Gastrocnemius medialis (tissue), 4 donors: ENCODE data around the gene SLC8B1. TPM values are rescaled to one million over a fixed set of nuclear protein-coding genes. Genes with fewer than 3 reads are reported as not detected.

Source experiments
- ATAC-seq, 2 donors: fragments of 150-250 bp; one replicate each; pipeline ENCODE4 v1.9.1; 2016
- DNase-seq, 2 donors: peaks; one replicate each; pipeline ENCODE4 v3.0.0-alpha.2; 2019
- H3K27ac ChIP-seq, 4 donors: fragments of 200-600 bp; sonication (generic); 1 replicate in 1 of 4; 2 replicates in 3 of 4; pipeline ENCODE4 v1.5.1; 2016 to 2018; ENCODE audit warnings: mild to moderate bottlenecking in 2 of 4, moderate library complexity in 1 of 4
- H3K27me3 ChIP-seq, 3 donors: fragments of 200-600 bp; sonication (generic) in 2 of 3; 1 replicate in 1 of 3; 2 replicates in 2 of 3; pipeline versions ENCODE4 v1.5.1 to v1.6.0; 2016 to 2019; ENCODE audit warnings: mild to moderate bottlenecking in 1 of 3, moderate library complexity in 1 of 3
- H3K36me3 ChIP-seq, 2 donors: fragments of 200-600 bp; sonication (generic) in 1 of 2; one replicate each; pipeline ENCODE4 v1.5.1; 2017 to 2018
- H3K4me1 ChIP-seq, 2 donors: fragments of 200-600 bp; sonication (generic) in 1 of 2; one replicate each; pipeline ENCODE4 v1.5.1; 2016 to 2017; ENCODE audit warnings: mild to moderate bottlenecking in 2 of 2
- H3K4me3 ChIP-seq, 4 donors: fragments of 200-600 bp; sonication (generic) in 3 of 4; 1 replicate in 1 of 4; 2 replicates in 3 of 4; pipeline ENCODE4 v1.5.1; 2016 to 2019; ENCODE audit warnings: mild to moderate bottlenecking in 2 of 4
- H3K9me3 ChIP-seq, 3 donors: fragments of 200-600 bp; sonication (generic) in 2 of 3; 1 replicate in 1 of 3; 2 replicates in 2 of 3; pipeline ENCODE4 v1.5.1; 2016 to 2019
- CTCF ChIP-seq, 5 experiments: fragments of 450-650 bp in 3 of 5; fragments of 200-600 bp in 2 of 5; sonication (generic) in 2 of 5; IDR thresholded peaks in 4 of 5; conservative IDR thresholded peaks in 1 of 5; 1 replicate in 4 of 5; 2 replicates in 1 of 5; pipeline ENCODE4 v1.5.1; 2016 to 2019; ENCODE audit warnings: antibody characterized with exemption in 5 of 5, mild to moderate bottlenecking in 3 of 5, moderate library complexity in 3 of 5
- POLR2A ChIP-seq, 2 donors: fragments of 450-650 bp; IDR thresholded peaks; one replicate each; pipeline ENCODE4 v1.6.1; 2017; ENCODE audit warnings: antibody characterized with exemption in 2 of 2, mild to moderate bottlenecking in 2 of 2, moderate library complexity in 2 of 2
- in situ Hi-C, 4 donors: fragments of 200-750 bp; cut with MboI; loops; one replicate each; pipeline versions ENCODE4 v1.15.0 to v1.8.0; 2017; ENCODE audit warnings: low sequenced_read_pairs in 4 of 4
- intact Hi-C: fragments of 100-400 bp; cut with DNase I; formaldehyde crosslinking; loops from one replicate; pipeline ENCODE4 v1.15.1; 2023; ENCODE audit warnings: low total_unique reads
- total RNA-seq, 4 donors: library from RNA; depleted of rRNA; stranded (reverse); fragments of >200 nt; gene quantifications; one replicate each; pipeline versions ENCODE4 v1.1.0 to v1.2.3, GENCODE V29; 2016

SLC8B1 gene
- total RNA-seq, 4 donors from 2014 or later, result 8.2 to 21.2 (median 14.5) TPM

GRCh38 chr12:113317122-113317521 is 17.8 kb downstream of the SLC8B1 start:
- intact Hi-C loops (no loop called here), in situ Hi-C loops (loop anchor here in 3 of 4 donors (10.0 to 25.0 kb wide), 3 partner anchors 108 to 130 kb away; partner anchors contain the start of genes DDX54 (in 1 of the 3), RITA1 (in 1 of the 3) and SDSL (in 1 of the 3))
- TF ChIP-seq POLR2A (IDR thresholded peaks at IDR 0.05) (no peak), CTCF (IDR thresholded peaks at IDR 0.05 in 4 of 5, conservative IDR thresholded peaks at IDR 0.05 in 1 of 5) (no peak)
- ATAC-seq, result no peak
- no peak for DNase-seq
- no peaks in the 10 kb centered on the region for H3K9me3 ChIP-seq
- H3K27ac ChIP-seq, result no peak overlapping the region
- no peaks in the 10 kb centered on the region for H3K27me3 ChIP-seq
- H3K36me3 ChIP-seq, result peaks cover 0 to 60% of the 10 kb centered on the region in 2 donors
- H3K4me1 ChIP-seq, result no peaks in the 10 kb centered on the region
- no peak overlapping the region for H3K4me3 ChIP-seq

GRCh38 chr12:113316155-113316554 is 18.8 kb downstream of the SLC8B1 start:
- ATAC-seq (no peak), DNase-seq (no peak)
- Histone ChIP-seq H3K4me3 (no peak overlapping the region), H3K36me3 (peaks cover 0 to 59% of the 10 kb centered on the region in 2 donors), H3K9me3 (no peaks in the 10 kb centered on the region), H3K27ac (no peak overlapping the region), H3K4me1 (no peaks in the 10 kb centered on the region), H3K27me3 (no peaks in the 10 kb centered on the region)
- no peak for TF ChIP-seq POLR2A (IDR thresholded peaks at IDR 0.05)
- no peak for TF ChIP-seq CTCF (IDR thresholded peaks at IDR 0.05 in 4 of 5, conservative IDR thresholded peaks at IDR 0.05 in 1 of 5)
- in situ Hi-C loops (loop anchor here in 3 of 4 donors (10.0 to 25.0 kb wide), 3 partner anchors 109 to 129 kb away; partner anchors contain the start of genes DDX54 (in 1 of the 3), RITA1 (in 1 of the 3) and SDSL (in 1 of the 3)), intact Hi-C loops (no loop called here)

DNA sequence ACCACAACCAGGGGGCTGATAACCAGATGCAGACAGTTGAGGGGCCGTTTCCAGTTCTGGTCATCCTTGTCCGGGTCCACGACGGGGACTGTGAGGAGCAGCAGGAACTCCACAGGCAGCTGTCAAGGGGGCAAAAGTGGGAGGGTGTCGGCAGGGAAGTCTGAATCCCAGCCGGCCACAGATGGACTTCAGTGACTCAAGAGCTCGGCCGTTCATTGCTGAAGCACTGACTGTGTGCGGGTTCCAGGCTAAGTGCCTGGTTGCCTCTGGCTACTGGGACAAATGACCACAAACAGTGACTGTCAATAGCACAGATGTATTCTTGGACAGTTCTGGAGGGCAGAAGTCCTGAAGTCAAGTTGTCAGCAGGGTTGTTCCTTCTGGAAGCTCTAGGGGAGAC is 19.6 kb downstream of the SLC8B1 start:
- Histone ChIP-seq H3K4me3 (no peak overlapping the region), H3K36me3 (peaks cover 0 to 52% of the 10 kb centered on the region in 2 donors), H3K27me3 (no peaks in the 10 kb centered on the region), H3K27ac (peak overlapping the region in 1 of 4 donors; percentile 46), H3K9me3 (no peaks in the 10 kb centered on the region), H3K4me1 (no peaks in the 10 kb centered on the region)
- ATAC-seq (no peak), DNase-seq (no peak)
- intact Hi-C loops (no loop called here), in situ Hi-C loops (loop anchor here in 3 of 4 donors (10.0 to 25.0 kb wide), 3 partner anchors 109 to 128 kb away; partner anchors contain the start of genes DDX54 (in 1 of the 3), RITA1 (in 1 of the 3) and SDSL (in 1 of the 3))
- TF ChIP-seq POLR2A (IDR thresholded peaks at IDR 0.05), result no peak
- TF ChIP-seq CTCF (IDR thresholded peaks at IDR 0.05 in 4 of 5, conservative IDR thresholded peaks at IDR 0.05 in 1 of 5), result no peak

DNA sequence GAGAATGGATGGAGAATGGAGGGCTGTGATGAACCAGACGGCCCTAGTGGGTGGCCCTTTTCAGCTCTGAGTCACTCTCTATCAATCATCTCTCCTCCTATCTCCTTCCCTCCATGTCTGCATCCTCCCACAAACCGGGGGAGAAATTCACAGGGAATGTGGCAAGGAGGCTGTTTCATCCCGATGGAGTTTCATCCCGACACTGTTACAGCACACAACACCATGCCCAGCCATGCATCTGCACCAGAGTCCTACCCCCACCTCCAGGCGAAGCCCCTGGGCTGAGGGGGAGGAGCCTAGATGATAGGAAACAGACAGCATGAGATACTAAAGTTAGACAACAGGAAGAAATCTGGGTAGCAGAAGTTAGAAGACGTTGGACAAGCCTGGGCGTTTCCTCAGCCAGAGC is 20.8 kb downstream of the SLC8B1 start:
- DNase-seq (no peak), ATAC-seq (no peak)
- Histone ChIP-seq H3K4me1 (no peaks in the 10 kb centered on the region), H3K9me3 (no peaks in the 10 kb centered on the region), H3K27me3 (no peaks in the 10 kb centered on the region), H3K27ac (no peak overlapping the region), H3K4me3 (no peak overlapping the region), H3K36me3 (peaks cover 0 to 50% of the 10 kb centered on the region in 2 donors)
- in situ Hi-C loops (loop anchor here in 3 of 4 donors (10.0 to 25.0 kb wide), 3 partner anchors 111 to 127 kb away; partner anchors contain the start of genes DDX54 (in 1 of the 3), RITA1 (in 1 of the 3) and SDSL (in 1 of the 3)), intact Hi-C loops (loop anchor here (5.0 kb wide), 1 partner anchor 598 kb away; no protein-coding TSS in a partner anchor)
- TF ChIP-seq CTCF (IDR thresholded peaks at IDR 0.05 in 4 of 5, conservative IDR thresholded peaks at IDR 0.05 in 1 of 5) (no peak), POLR2A (IDR thresholded peaks at IDR 0.05) (no peak)
